GM19025 (cell line): ENCODE measurements around the gene PNMA3.
A peak's percentile ranks its signal among the peaks of the same experiment; 100 is the strongest.
"Not testable (repeated sequence)": the region's sequence is repeated elsewhere in the genome, so short reads cannot be mapped to it uniquely, and the experiment has no call there.

Experiments
- ATAC-seq: cut with Tn5 transposase; IDR thresholded peaks from one replicate; pipeline ENCODE4 v1.9.1; 2021; ENCODE audit warnings: mild to moderate bottlenecking, low read depth, moderate library complexity; ENCODE audit not compliant: unreplicated experiment

PNMA3 gene

GRCh38 chrX:153055871-153056749 is at the start of gene PNMA3:
PNMA3 (plus strand) TSS chrX:153056470; CDS start chrX:153057056, 586 bp downstream.
- ATAC-seq, result no peak

- ATAC-seq, result not testable (repeated sequence)
These were observed 39.1 kb upstream of the PNMA3 start for GRCh38 chrX:153017174-153017573.

- ATAC-seq, result no peak
These were observed 37.1 kb upstream of the PNMA3 start for GRCh38 chrX:153019166-153019565.

GRCh38 chrX:153026501-153026900 is 29.8 kb upstream of the PNMA3 start:
- not testable (repeated sequence) for ATAC-seq

- ATAC-seq, result not testable (repeated sequence)
These were observed 27.8 kb upstream of the PNMA3 start for GRCh38 chrX:153028487-153028886.

GRCh38 chrX:153029162-153029561 is 27.1 kb upstream of the PNMA3 start:
- no peak for ATAC-seq

GRCh38 chrX:153029875-153030274 is 26.4 kb upstream of the PNMA3 start:
- no peak for ATAC-seq

- no peak for ATAC-seq
These were observed 25.5 kb upstream of the PNMA3 start for GRCh38 chrX:153030801-153031200.

- ATAC-seq, result peak; percentile 73
These were observed 23.7 kb upstream of the PNMA3 start for GRCh38 chrX:153032397-153033118.

GRCh38 chrX:153049093-153049492 is 7.2 kb upstream of the PNMA3 start:
- no peak for ATAC-seq

GRCh38 chrX:153052534-153052933 is 3.7 kb upstream of the PNMA3 start:
- ATAC-seq, result no peak

GRCh38 chrX:153057281-153057680 is 1.0 kb downstream of the PNMA3 start:
- no peak for ATAC-seq

GRCh38 chrX:153059191-153060094 is 3.2 kb downstream of the PNMA3 start:
- no peak for ATAC-seq

GRCh38 chrX:153060095-153060445 is 3.8 kb downstream of the PNMA3 start:
- ATAC-seq, result no peak

- no peak for ATAC-seq
These were observed 5.5 kb downstream of the PNMA3 start for GRCh38 chrX:153061732-153062131.

GRCh38 chrX:153063315-153063714 is 7.0 kb downstream of the PNMA3 start:
- ATAC-seq, result no peak

GRCh38 chrX:153064061-153064460 is 7.8 kb downstream of the PNMA3 start:
- no peak for ATAC-seq

- no peak for ATAC-seq
These were observed 9.1 kb downstream of the PNMA3 start for GRCh38 chrX:153065389-153065788.

GRCh38 chrX:153066402-153066801 is 10.1 kb downstream of the PNMA3 start:
- not testable (repeated sequence) for ATAC-seq

GRCh38 chrX:153071909-153072583 is 15.8 kb downstream of the PNMA3 start, which contains the start of gene PNMA6A:
PNMA6A (plus strand) TSS chrX:153072454; CDS start chrX:153073063, 609 bp downstream.
- not testable (repeated sequence) for ATAC-seq
